Liver (tissue), 3 donors: ENCODE results near the gene LBP.

Experiments
- ATF3 ChIP-seq: IDR thresholded peaks from 2 replicates; pipeline ENCODE4 v1.6.1; 2016; ENCODE audit warnings: antibody characterized with exemption
- EGR1 ChIP-seq, 2 donors: IDR thresholded peaks; 2 replicates each; pipeline ENCODE4 v1.6.1; 2016 to 2018; ENCODE audit warnings: antibody characterized with exemption in 2 of 2, low read depth in 2 of 2
- FOXA1 ChIP-seq: IDR thresholded peaks from 2 replicates; pipeline ENCODE4 v1.6.1; 2016; ENCODE audit warnings: antibody characterized with exemption
- GABPA ChIP-seq, 2 donors: IDR thresholded peaks in 1 of 2; conservative IDR thresholded peaks in 1 of 2; 2 replicates each; pipeline ENCODE4 v1.6.1; 2016; ENCODE audit warnings: antibody characterized with exemption in 2 of 2, mild to moderate bottlenecking in 1 of 2, moderate library complexity in 1 of 2
- HNF4A ChIP-seq, 2 donors: conservative IDR thresholded peaks; 2 replicates each; pipeline ENCODE4 v1.6.1; 2016; ENCODE audit warnings: antibody characterized with exemption in 2 of 2, mild to moderate bottlenecking in 2 of 2
- HNF4G ChIP-seq: IDR thresholded peaks from 2 replicates; pipeline ENCODE4 v1.6.1; 2016; ENCODE audit warnings: antibody characterized with exemption
- JUND ChIP-seq, 2 donors: IDR thresholded peaks; 2 replicates each; pipeline ENCODE4 v1.6.1; 2016; ENCODE audit warnings: antibody characterized with exemption in 2 of 2
- REST ChIP-seq: IDR thresholded peaks from 2 replicates; pipeline ENCODE4 v1.6.1; 2016; ENCODE audit warnings: antibody characterized with exemption, mild to moderate bottlenecking
- SP1 ChIP-seq: IDR thresholded peaks from 2 replicates; pipeline ENCODE4 v1.6.1; 2018; ENCODE audit warnings: antibody characterized with exemption, mild to moderate bottlenecking
- YY1 ChIP-seq: IDR thresholded peaks from 2 replicates; pipeline ENCODE4 v1.6.1; 2016; ENCODE audit warnings: antibody characterized with exemption, mild to moderate bottlenecking
- TF ChIP-seq, protein P1 (sequence below): fragments of 150-350 bp; IDR thresholded peaks from 2 replicates; pipeline ENCODE4 v1.5.1; 2017; ENCODE audit warnings: improper control_type of control experiment, low read depth, low read length; ENCODE audit not compliant: missing input control
- TF ChIP-seq, protein P2 (sequence below): IDR thresholded peaks from 2 replicates; pipeline ENCODE4 v1.6.1; 2016; ENCODE audit warnings: antibody characterized with exemption
- TF ChIP-seq, protein P3 (sequence below): IDR thresholded peaks from 2 replicates; pipeline ENCODE4 v1.6.1; 2016; ENCODE audit warnings: antibody characterized with exemption
- donor health status: healthy.
- donor health status: healthy.

GRCh38 chr20:38353316-38353715 lies 7.0 kb downstream of the LBP start:
- TF ChIP-seq, protein P1, sequence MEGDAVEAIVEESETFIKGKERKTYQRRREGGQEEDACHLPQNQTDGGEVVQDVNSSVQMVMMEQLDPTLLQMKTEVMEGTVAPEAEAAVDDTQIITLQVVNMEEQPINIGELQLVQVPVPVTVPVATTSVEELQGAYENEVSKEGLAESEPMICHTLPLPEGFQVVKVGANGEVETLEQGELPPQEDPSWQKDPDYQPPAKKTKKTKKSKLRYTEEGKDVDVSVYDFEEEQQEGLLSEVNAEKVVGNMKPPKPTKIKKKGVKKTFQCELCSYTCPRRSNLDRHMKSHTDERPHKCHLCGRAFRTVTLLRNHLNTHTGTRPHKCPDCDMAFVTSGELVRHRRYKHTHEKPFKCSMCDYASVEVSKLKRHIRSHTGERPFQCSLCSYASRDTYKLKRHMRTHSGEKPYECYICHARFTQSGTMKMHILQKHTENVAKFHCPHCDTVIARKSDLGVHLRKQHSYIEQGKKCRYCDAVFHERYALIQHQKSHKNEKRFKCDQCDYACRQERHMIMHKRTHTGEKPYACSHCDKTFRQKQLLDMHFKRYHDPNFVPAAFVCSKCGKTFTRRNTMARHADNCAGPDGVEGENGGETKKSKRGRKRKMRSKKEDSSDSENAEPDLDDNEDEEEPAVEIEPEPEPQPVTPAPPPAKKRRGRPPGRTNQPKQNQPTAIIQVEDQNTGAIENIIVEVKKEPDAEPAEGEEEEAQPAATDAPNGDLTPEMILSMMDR, result no peak
- TF ChIP-seq, protein P2, sequence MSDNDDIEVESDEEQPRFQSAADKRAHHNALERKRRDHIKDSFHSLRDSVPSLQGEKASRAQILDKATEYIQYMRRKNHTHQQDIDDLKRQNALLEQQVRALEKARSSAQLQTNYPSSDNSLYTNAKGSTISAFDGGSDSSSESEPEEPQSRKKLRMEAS, result no peak
- TF ChIP-seq JUND (IDR thresholded peaks at IDR 0.05), result no peak
- no peak for TF ChIP-seq HNF4A (conservative IDR thresholded peaks at IDR 0.05)
- TF ChIP-seq REST, result no peak
- no peak for TF ChIP-seq YY1
- TF ChIP-seq GABPA (IDR thresholded peaks at IDR 0.05 in 1 of 2, conservative IDR thresholded peaks at IDR 0.05 in 1 of 2), result no peak
- TF ChIP-seq, protein P3, sequence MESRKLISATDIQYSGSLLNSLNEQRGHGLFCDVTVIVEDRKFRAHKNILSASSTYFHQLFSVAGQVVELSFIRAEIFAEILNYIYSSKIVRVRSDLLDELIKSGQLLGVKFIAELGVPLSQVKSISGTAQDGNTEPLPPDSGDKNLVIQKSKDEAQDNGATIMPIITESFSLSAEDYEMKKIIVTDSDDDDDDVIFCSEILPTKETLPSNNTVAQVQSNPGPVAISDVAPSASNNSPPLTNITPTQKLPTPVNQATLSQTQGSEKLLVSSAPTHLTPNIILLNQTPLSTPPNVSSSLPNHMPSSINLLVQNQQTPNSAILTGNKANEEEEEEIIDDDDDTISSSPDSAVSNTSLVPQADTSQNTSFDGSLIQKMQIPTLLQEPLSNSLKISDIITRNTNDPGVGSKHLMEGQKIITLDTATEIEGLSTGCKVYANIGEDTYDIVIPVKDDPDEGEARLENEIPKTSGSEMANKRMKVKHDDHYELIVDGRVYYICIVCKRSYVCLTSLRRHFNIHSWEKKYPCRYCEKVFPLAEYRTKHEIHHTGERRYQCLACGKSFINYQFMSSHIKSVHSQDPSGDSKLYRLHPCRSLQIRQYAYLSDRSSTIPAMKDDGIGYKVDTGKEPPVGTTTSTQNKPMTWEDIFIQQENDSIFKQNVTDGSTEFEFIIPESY, result no peak
- no peak for TF ChIP-seq ATF3
- TF ChIP-seq EGR1 (IDR thresholded peaks at IDR 0.05; ENCODE audit: low read depth in 2 of 2), result no peak
- TF ChIP-seq HNF4G, result no peak
- TF ChIP-seq SP1, result no peak
- no peak for TF ChIP-seq FOXA1
